ENCODE results near the gene BHLHE23.

The BHLHE23 gene

DNA sequence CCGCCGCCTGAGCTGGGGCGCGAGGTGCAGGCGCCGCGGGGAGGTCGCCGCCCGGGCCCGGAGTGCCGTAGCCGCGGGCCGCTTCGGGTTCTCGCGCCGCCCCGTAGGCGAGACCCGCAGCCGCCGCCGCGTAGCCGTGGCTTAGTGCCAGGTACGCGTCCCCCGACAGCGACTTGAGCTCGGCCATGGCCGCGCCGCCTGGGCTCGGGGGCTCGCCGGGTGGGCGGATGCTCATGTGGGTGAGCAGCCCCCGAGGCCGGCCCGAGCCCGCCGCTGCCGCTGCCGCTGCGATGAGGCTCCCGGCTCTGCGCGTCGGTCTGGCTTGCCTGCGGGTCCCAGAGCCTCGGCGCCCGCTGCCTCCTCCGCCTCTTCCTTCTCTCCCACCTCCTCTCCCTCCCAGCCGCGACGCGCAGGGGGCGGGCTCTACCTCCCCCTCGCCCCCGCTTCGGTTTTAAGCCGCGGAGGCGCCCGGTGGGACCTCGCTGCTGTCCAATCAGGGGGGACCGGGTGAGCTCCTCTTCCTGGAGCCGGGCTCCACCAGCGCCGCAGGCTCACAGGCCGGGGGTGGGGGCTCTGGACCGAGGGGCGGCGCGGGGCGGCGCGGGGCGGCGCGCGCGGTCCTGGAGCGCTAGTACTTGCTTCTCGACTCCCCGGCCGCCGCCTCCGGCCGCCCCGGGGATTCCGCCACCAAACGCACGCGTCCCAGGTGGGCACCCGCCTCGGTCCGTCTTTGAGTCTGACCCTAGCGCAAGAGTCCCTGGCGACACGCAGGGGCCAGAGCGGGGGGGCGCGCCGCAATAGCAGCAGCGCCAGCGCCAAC lies at the start of gene BHLHE23:
Gene BHLHE23 (minus strand): TSS at position 425 of the 820 bp plus-strand sequence. CDS start 190 bp downstream, at position 235.
- no peak for DNase-seq

DNA sequence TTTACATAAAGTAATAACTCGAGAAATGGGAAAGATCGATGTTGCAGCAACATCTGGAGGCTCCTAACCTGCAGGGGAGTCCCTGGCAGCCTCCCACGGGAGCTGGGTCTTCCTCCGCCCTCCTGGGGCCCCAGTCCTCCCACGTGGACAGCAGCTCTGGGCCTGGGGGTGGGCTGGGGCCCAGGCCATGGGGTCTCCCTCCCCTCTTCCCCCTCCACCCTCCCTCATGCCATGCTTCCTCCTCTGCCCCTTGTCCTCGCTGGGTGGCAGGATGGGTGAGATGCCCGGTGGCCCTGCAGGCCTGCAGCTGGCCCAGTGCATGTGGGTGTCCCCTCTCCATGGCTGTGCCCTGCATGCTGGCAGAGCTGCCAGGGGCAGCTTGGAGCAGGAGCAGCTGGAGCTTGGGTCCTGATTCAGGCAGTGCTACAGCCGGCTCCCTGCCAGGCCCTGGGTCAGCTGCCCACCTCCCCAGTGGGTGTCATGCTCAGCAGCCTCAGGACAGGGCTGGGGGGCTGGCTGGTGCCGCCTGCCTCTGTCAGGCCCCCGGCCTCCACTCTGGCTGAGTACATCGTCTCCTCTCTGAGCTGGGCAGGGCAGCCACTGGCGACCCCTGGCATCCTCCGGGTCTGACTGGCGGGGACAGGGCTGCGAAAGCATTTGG lies 48.9 kb upstream of the BHLHE23 start:
- no peak for DNase-seq

GRCh38 chr20:63054681-63055240 lies 48.0 kb upstream of the BHLHE23 start:
- no peak for DNase-seq

- no peak for DNase-seq
These were observed 47.3 kb upstream of the BHLHE23 start for GRCh38 chr20:63054103-63054474.

DNA sequence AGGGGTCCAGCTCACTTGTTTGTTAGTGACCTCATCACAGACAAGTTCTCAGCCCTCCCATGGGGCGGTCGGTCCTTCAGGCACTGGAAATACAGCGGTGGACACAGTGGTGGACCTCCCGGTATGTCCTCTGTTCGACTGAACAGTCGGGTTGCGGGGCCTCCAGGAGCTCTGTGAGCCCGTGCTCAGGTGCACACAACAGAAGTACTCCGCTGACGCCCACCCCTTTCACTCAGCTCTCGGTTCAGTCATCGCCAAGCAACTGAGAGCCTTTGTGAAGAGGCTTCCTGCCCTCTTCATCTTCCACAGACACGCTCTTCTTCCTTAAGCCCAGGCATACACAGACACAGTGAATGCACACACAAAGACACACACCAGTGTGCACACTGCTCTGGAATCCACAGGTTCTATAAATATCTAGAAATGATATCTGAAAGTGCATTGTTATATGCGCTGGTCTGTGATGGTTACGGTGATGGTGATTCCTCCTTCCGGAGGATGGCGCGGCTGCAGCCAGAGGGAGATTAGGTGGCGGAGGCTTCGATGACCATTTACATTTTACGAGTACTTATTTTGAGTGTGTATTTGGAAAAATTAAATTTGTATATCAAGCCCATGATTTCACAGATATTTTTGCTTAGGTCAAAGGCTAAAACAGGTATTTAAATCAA lies 46.8 kb upstream of the BHLHE23 start:
- DNase-seq: no peak

DNA sequence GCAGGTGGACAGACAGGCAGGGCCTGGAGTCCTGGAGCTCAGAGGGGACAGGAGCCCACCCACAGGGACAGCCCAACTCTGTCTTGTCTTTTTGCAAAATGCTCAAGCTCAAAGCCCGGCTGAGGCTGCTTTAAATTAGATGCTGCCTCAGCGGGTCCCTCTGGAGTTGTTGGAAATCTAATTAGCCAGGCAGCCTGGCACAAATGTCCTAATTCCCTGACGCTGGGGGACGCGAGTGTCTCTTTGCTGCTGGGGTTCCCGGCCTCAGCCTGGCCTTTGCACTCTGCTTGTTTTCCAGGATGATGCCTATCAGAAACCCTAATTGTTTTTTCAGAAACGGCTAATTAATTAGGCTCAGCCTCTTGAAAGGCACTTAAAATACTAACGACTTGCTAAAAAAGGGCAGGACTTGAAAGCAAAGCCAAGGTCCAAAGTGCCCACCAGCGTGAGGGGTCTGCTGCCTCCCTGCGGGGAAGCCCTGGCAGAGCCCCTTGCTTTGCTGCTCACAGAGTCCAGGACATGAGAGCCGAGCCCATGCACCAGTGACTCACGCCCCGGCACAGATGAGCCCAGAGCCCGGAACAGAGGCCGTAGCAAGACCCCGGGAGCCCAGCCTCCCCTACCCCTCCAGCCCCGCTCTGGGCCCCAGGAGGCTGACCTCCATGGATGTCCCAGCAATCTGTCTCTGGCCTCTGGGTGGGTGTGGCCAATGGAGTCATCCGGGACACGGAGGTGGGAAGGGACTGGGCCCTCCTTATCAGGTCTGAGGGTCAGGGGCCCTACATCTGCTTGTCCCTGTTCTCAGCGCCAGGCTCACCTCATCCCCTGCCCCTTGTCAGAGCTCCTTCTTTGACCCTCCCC lies 46.0 kb upstream of the BHLHE23 start:
- no peak for DNase-seq

GRCh38 chr20:63051911-63052310 lies 45.1 kb upstream of the BHLHE23 start:
- no peak for DNase-seq

DNA sequence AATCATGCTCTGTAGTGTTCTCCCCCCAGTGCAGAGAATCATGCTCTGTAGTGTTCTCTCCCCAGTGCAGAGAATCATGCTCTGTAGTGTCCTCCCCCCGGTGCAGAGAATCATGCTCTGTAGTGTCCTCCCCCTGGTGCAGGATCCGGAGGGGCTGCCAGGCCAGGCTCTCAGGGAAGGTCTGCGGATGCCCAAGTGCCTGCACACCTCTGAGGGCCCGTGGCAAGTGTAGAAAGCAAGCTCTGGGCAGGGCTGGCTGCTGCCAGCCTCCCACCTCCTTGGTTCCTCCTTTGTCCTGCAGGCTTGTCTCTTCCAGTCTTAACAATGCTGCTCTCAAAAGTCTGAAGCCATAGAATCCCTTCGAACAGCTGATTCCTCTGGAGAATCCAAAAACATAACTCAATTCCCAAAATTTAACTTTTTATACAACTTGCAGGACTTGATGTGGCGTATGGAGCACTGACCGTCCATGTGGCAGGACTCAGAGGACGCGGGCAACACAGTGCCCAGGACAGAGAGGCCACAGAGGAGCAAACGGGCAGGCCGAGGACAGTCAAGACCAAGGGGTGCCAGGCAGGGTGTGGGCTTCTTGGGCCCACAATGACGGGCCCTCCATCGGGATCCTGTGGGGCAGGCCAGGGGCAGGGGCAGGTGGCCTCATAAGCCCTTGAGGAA lies 44.6 kb upstream of the BHLHE23 start:
- no peak for DNase-seq

DNA sequence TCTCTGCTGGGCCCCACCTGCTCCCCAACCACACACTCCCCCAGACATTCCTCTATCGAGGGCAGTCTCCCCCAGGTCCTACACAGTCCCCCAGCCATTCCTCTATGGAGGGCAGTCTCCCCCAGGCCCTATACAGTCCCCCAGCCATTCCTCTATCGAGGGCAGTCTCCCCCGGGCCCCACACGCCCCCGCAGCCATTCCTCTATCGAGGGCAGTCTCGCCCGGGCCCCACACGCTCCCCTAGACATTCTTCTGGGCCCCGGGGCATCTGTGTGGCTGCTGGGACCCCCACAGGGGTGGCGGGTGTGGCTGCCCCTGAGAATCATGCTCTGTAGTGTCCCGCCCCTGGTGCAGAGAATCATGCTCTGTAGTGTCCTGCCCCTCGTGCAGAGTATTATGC lies 43.6 kb upstream of the BHLHE23 start:
- DNase-seq: no peak

GRCh38 chr20:63049561-63050221 lies 42.9 kb upstream of the BHLHE23 start:
- DNase-seq: no peak

GRCh38 chr20:63049191-63049518 lies 42.4 kb upstream of the BHLHE23 start:
- DNase-seq: no peak

GRCh38 chr20:63048516-63049190 lies 41.9 kb upstream of the BHLHE23 start:
- DNase-seq: no peak

DNA sequence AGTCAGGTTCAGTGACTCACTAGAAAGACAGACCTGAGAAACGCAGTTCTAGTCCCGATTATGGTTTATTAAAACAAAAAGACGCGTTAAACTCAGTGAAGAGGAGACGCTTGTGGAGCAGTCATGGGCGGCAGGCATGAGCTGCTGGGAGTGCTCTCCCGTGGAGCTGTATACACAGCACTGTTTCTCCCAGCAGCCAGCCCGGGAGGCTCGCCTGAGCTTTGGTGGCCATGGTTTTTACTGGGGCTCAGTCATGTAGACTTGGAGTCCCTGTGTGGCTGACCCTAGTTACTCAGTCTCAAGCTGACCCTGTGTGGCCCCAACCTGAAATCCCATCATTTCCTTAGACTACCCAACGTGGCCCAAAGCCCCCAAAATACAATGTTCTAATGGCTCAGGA lies 41.2 kb upstream of the BHLHE23 start:
- no peak for DNase-seq

GRCh38 chr20:63047267-63047666 lies 40.5 kb upstream of the BHLHE23 start:
- DNase-seq: no peak

DNA sequence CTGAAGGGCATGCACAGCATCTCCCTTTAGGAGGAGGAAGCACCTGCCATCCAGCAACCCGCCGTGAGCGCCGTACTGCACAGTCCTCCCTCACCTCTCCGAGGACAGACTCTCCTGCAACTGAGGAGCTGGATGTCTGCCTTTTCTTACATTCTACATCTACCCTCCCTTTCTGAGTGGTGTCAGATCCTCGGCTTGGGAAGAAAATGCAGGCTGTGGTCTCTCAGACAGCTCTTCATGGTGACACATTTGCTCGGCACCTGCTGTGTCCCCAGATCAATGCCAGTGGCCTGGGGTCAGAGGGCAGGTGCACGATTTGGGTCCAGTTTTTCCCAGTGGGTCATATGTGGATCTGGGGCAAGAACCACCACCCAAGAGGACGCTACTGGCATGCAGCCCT lies 40.1 kb upstream of the BHLHE23 start:
- no peak for DNase-seq

DNA sequence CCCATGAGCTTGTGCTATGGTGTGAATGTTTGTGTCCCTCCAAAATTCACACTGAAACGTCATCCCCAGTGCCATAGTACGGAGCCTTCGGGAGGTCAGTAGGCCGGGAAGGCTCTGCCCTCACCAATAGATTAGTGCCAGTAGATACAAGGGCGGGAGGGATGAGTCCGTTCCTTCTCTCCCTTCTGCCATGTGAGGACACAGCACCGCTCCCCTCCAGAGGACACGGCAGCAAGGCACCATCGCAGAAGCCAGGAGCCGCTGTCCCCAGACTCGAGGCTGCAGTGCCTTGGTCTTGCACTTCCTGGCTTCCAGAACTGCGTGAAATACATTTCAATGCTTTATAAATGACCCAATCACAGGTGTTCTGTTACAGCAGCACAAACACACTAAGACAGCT lies 39.2 kb upstream of the BHLHE23 start:
- DNase-seq: no peak

GRCh38 chr20:63045401-63045800 lies 38.6 kb upstream of the BHLHE23 start:
- DNase-seq: no peak

DNA sequence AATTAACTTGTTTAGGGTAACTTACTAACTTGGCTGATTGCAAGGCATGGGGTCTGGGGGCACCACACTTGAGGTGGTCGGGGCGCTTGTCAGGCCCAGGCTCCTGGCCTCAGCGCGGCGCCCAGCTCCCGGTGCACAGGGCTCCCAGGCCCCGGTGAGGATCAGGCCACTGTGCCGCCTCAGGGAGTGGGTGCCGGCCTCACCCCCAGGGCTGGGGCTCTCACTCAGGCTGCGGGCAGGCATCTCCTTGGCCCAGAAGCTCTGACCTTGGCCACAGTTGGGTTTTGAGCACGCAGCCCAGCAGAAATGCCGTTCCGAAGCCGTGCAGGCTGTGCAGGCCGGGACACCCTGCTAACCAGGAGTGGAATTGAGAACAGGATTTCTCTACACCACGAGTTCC lies 37.8 kb upstream of the BHLHE23 start:
- DNase-seq: no peak

DNA sequence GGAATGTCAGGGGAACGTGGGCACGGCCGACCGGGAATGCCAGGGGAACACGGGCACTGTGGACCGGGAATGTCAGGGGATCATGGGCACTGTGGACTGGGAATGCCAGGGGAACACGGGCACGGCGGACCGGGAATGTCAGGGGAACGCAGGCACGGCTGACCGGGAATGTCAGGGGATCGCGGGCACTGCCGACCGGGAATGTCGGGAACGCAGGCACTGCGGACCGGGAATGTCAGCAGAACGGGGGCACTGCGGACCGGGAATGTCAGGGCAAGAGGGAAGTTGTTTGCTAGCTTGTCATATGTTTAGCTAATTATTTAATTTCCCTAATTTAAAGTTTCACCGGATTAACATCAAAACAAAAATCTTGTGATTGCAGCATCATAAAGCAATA lies 37.4 kb upstream of the BHLHE23 start:
- DNase-seq: no peak

DNA sequence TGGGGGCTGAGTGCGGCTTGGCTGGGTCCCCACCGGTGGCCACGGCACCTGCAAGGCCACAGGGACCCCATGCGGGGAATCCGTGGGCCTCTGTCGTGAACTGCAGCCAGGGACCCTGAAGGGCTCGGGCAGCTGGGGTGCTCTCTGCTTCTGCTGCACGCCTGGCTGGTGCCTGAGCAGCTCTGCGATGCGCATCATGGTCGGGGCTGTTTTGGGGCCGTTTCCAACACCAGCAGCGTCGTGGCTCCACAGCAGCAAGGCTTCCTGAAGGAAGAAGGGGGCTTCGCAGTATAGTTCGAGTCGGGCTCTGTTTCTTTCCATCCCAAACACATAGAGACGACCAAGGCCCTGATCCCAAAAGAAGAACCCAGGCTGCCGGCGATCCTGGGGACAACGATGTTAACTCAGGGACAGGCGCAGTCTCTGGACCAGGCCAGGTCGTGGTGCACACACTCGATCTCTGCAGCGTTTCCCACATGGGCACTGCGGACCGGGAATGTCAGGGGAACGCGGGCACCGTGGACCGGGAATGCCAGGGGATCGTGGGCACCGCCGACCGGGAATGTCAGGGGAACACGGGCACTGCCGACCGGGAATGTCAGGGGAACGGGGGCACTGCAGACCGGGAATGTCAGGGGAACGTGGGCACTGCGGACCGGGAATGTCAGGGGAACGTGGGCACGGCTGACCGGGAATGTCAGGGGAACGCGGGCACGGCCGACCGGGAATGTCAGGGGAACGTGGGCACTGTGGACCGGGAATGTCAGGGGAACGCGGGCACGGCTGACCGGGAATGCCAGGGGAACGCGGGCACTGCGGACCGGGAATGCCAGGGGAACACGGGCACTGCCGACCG lies 36.8 kb upstream of the BHLHE23 start:
- no peak for DNase-seq

All from CD4-positive, alpha-beta T cell treated with Interleukin-4 for 4 hours (primary cell).